Heart left ventricle (tissue), 13 donors: ENCODE measurements around the gene PI16.

Source experiments
- POLR2A ChIP-seq, 2 donors: fragments of 450-650 bp; IDR thresholded peaks; one replicate each; pipeline ENCODE4 v1.6.1; 2017; ENCODE audit warnings: antibody characterized with exemption in 2 of 2, mild to moderate bottlenecking in 2 of 2, moderate library complexity in 2 of 2
- TF ChIP-seq, protein P1 (sequence below), 12 donors: fragments of 200-600 bp; sonication (generic) in 4 of 12; IDR thresholded peaks; one replicate each; pipeline versions ENCODE4 v1.5.0 to v1.8.0; 2018 to 2022; ENCODE audit warnings: antibody characterized with exemption in 12 of 12, mild to moderate bottlenecking in 5 of 12
- donor health status: ischemic (EF 13 %, LVEDD 7.1; RV severe dilation, severe dysfunction).
- donor health status: DM: no; HTN: yes; CAD: no.
- donor health status: DM: no; HTN: no; CAD: no.
- donor health status: ischemic (EF 25% LVEDD 6.9; RV normal size, moderate dysfunction).
- donor health status: ischemic (EF 25% LVEDD 5.7; RV mildly dilated, moderate dysfunction).
- donor health status: ischemic (EF 35%, LVEDD 5.7; RV mildly dilated, moderate dysfunction).
- donor health status: nonischemic (EF 11% LVEDD 7.7; RV severe dilation, severe dysfunction).
- donor health status: DM: yes; HTN: yes; CAD: no.
- donor health status: PGD.
- donor health status: ischemic (EF 29% LVEDD 5.4; RV normal size, mild dysfunction).
- donor health status: nonischemic (EF 23%, LVEDD 6.1; RV moderate dilation, normal function).

DNA sequence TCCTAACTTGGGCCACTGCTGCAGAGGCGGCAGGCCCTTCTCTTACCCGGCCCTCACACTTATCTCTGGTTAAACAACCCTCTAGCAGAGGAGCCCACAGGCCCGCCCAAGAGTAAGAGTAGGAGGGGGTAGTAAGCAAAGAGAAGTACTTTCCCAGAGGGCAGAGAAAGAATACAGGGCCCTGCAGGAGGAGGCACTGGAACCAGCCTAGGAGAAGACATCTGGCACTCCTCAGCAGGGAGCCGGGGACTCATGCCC, 21.4 kb downstream of the PI16 start:
- no peak for TF ChIP-seq POLR2A (IDR thresholded peaks at IDR 0.05)
- TF ChIP-seq, protein P1, sequence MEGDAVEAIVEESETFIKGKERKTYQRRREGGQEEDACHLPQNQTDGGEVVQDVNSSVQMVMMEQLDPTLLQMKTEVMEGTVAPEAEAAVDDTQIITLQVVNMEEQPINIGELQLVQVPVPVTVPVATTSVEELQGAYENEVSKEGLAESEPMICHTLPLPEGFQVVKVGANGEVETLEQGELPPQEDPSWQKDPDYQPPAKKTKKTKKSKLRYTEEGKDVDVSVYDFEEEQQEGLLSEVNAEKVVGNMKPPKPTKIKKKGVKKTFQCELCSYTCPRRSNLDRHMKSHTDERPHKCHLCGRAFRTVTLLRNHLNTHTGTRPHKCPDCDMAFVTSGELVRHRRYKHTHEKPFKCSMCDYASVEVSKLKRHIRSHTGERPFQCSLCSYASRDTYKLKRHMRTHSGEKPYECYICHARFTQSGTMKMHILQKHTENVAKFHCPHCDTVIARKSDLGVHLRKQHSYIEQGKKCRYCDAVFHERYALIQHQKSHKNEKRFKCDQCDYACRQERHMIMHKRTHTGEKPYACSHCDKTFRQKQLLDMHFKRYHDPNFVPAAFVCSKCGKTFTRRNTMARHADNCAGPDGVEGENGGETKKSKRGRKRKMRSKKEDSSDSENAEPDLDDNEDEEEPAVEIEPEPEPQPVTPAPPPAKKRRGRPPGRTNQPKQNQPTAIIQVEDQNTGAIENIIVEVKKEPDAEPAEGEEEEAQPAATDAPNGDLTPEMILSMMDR (IDR thresholded peaks at IDR 0.05) = no peak
